ENCODE measurements around the gene TSPYL6.
"Not testable (repeated sequence)": the region's sequence is repeated elsewhere in the genome, so short reads cannot be mapped to it uniquely, and the experiment has no call there.

Gene TSPYL6

GRCh38 chr2:54256091-54256694 lies at the start of gene TSPYL6:
TSPYL6 (minus strand) TSS chr2:54256229; CDS start chr2:54256151, 78 bp downstream.
- H3K9ac ChIP-seq (ENCODE audit: low read depth, low read length): no peak within 1 kb of the TSS
- H3K9me3 ChIP-seq (ENCODE audit: control insufficient read depth, insufficient read depth, low read length): no peaks in the 10 kb centered on the region
- H3K36me3 ChIP-seq (ENCODE audit: insufficient read depth, low read length): no peaks in the 10 kb centered on the region
- no peaks in the 10 kb centered on the region for H3K4me1 ChIP-seq (ENCODE audit: insufficient read depth, low read length)

- H3K9ac ChIP-seq (ENCODE audit: low read depth, low read length): no peak overlapping the region
- H3K4me1 ChIP-seq (ENCODE audit: insufficient read depth, low read length): no peaks in the 10 kb centered on the region; the same call in 1 of the 2 replicates
- no peaks in the 10 kb centered on the region for H3K36me3 ChIP-seq (ENCODE audit: insufficient read depth, low read length)
- H3K9me3 ChIP-seq (ENCODE audit: control insufficient read depth, insufficient read depth, low read length): no peaks in the 10 kb centered on the region
These were observed 47.6 kb upstream of the TSPYL6 start for GRCh38 chr2:54303631-54304030.

GRCh38 chr2:54298514-54298913 lies 42.5 kb upstream of the TSPYL6 start:
- H3K36me3 ChIP-seq (ENCODE audit: insufficient read depth, low read length): no peaks in the 10 kb centered on the region
- no peak overlapping the region for H3K9ac ChIP-seq (ENCODE audit: low read depth, low read length)
- H3K9me3 ChIP-seq (ENCODE audit: control insufficient read depth, insufficient read depth, low read length): no peaks in the 10 kb centered on the region
- H3K4me1 ChIP-seq (ENCODE audit: insufficient read depth, low read length): no peaks in the 10 kb centered on the region; the same call in 1 of the 2 replicates

GRCh38 chr2:54295911-54296310 lies 39.9 kb upstream of the TSPYL6 start:
- H3K4me1 ChIP-seq (ENCODE audit: insufficient read depth, low read length): no peaks in the 10 kb centered on the region; the same call in 1 of the 2 replicates
- H3K9me3 ChIP-seq (ENCODE audit: control insufficient read depth, insufficient read depth, low read length): no peaks in the 10 kb centered on the region
- no peaks in the 10 kb centered on the region for H3K36me3 ChIP-seq (ENCODE audit: insufficient read depth, low read length)
- no peak overlapping the region for H3K9ac ChIP-seq (ENCODE audit: low read depth, low read length)

- H3K4me1 ChIP-seq (ENCODE audit: insufficient read depth, low read length); H3K9ac ChIP-seq (ENCODE audit: low read depth, low read length); H3K36me3 ChIP-seq (ENCODE audit: insufficient read depth, low read length); H3K9me3 ChIP-seq (ENCODE audit: control insufficient read depth, insufficient read depth, low read length): not testable (repeated sequence)
These were observed 38.6 kb upstream of the TSPYL6 start for GRCh38 chr2:54294665-54295064.

GRCh38 chr2:54290356-54291025 lies 34.5 kb upstream of the TSPYL6 start:
- Histone ChIP-seq H3K36me3 (ENCODE audit: insufficient read depth, low read length) (no peaks in the 10 kb centered on the region), H3K4me1 (ENCODE audit: insufficient read depth, low read length) (peaks cover 12% of the 10 kb centered on the region), H3K9me3 (ENCODE audit: control insufficient read depth, insufficient read depth, low read length) (no peaks in the 10 kb centered on the region), H3K9ac (ENCODE audit: low read depth, low read length) (peak overlapping the region; percentile 57; the same call in 1 of the 2 replicates)

GRCh38 chr2:54289917-54290316 lies 33.9 kb upstream of the TSPYL6 start:
- Histone ChIP-seq H3K9me3 (ENCODE audit: control insufficient read depth, insufficient read depth, low read length) (no peaks in the 10 kb centered on the region), H3K4me1 (ENCODE audit: insufficient read depth, low read length) (peaks cover 12% of the 10 kb centered on the region), H3K36me3 (ENCODE audit: insufficient read depth, low read length) (no peaks in the 10 kb centered on the region), H3K9ac (ENCODE audit: low read depth, low read length) (peak overlapping the region; percentile 57; the same call in 1 of the 2 replicates)

- H3K36me3 ChIP-seq (ENCODE audit: insufficient read depth, low read length): no peaks in the 10 kb centered on the region
- peaks cover 12% of the 10 kb centered on the region for H3K4me1 ChIP-seq (ENCODE audit: insufficient read depth, low read length)
- no peak overlapping the region for H3K9ac ChIP-seq (ENCODE audit: low read depth, low read length)
- H3K9me3 ChIP-seq (ENCODE audit: control insufficient read depth, insufficient read depth, low read length): no peaks in the 10 kb centered on the region
These were observed 31.5 kb upstream of the TSPYL6 start for GRCh38 chr2:54287532-54287931.

- Histone ChIP-seq H3K36me3 (ENCODE audit: insufficient read depth, low read length) (no peaks in the 10 kb centered on the region), H3K9ac (ENCODE audit: low read depth, low read length) (no peak overlapping the region), H3K4me1 (ENCODE audit: insufficient read depth, low read length) (peaks cover 9% of the 10 kb centered on the region), H3K9me3 (ENCODE audit: control insufficient read depth, insufficient read depth, low read length) (no peaks in the 10 kb centered on the region)
These were observed 29.4 kb upstream of the TSPYL6 start for GRCh38 chr2:54285451-54285850.

- no peaks in the 10 kb centered on the region for H3K9me3 ChIP-seq (ENCODE audit: control insufficient read depth, insufficient read depth, low read length)
- peaks cover 6% of the 10 kb centered on the region; the same call in 1 of the 2 replicates for H3K4me1 ChIP-seq (ENCODE audit: insufficient read depth, low read length)
- no peaks in the 10 kb centered on the region for H3K36me3 ChIP-seq (ENCODE audit: insufficient read depth, low read length)
- no peak overlapping the region for H3K9ac ChIP-seq (ENCODE audit: low read depth, low read length)
These were observed 28.8 kb upstream of the TSPYL6 start for GRCh38 chr2:54284826-54285225.

GRCh38 chr2:54279385-54279784 lies 23.4 kb upstream of the TSPYL6 start:
- H3K9me3 ChIP-seq (ENCODE audit: control insufficient read depth, insufficient read depth, low read length): no peaks in the 10 kb centered on the region
- no peak overlapping the region for H3K9ac ChIP-seq (ENCODE audit: low read depth, low read length)
- no peaks in the 10 kb centered on the region for H3K36me3 ChIP-seq (ENCODE audit: insufficient read depth, low read length)
- no peaks in the 10 kb centered on the region for H3K4me1 ChIP-seq (ENCODE audit: insufficient read depth, low read length)

- H3K4me1 ChIP-seq (ENCODE audit: insufficient read depth, low read length): no peaks in the 10 kb centered on the region
- H3K9ac ChIP-seq (ENCODE audit: low read depth, low read length): no peak overlapping the region
- H3K9me3 ChIP-seq (ENCODE audit: control insufficient read depth, insufficient read depth, low read length): no peaks in the 10 kb centered on the region
- H3K36me3 ChIP-seq (ENCODE audit: insufficient read depth, low read length): no peaks in the 10 kb centered on the region
These were observed 19.5 kb upstream of the TSPYL6 start for GRCh38 chr2:54275541-54275940.

GRCh38 chr2:54274781-54275242 lies 18.8 kb upstream of the TSPYL6 start:
- no peak overlapping the region for H3K9ac ChIP-seq (ENCODE audit: low read depth, low read length)
- H3K36me3 ChIP-seq (ENCODE audit: insufficient read depth, low read length): no peaks in the 10 kb centered on the region
- no peaks in the 10 kb centered on the region for H3K4me1 ChIP-seq (ENCODE audit: insufficient read depth, low read length)
- H3K9me3 ChIP-seq (ENCODE audit: control insufficient read depth, insufficient read depth, low read length): no peaks in the 10 kb centered on the region

- Histone ChIP-seq H3K36me3 (ENCODE audit: insufficient read depth, low read length) (no peaks in the 10 kb centered on the region), H3K9ac (ENCODE audit: low read depth, low read length) (no peak overlapping the region), H3K4me1 (ENCODE audit: insufficient read depth, low read length) (no peaks in the 10 kb centered on the region), H3K9me3 (ENCODE audit: control insufficient read depth, insufficient read depth, low read length) (no peaks in the 10 kb centered on the region)
These were observed 16.0 kb upstream of the TSPYL6 start for GRCh38 chr2:54271843-54272627.

Measured in ES-I3 (cell line).